HCT116 (cell line): Measurements from ENCODE around the gene KIRREL2. TPM values are rescaled to one million over a fixed set of nuclear protein-coding genes. Genes with fewer than 3 reads are reported as not detected.

ENCODE experiments used
- ATAC-seq: fragments of 200-7000 bp; cut with Tn5 transposase; 2 replicates; pipeline ENCODE4 v1.9.1; 2020; ENCODE audit warnings: mild to moderate bottlenecking, moderate library complexity
- BruUV-seq: library from RNA; stranded (reverse); fragments of 400-500 nt; replicated peaks from 2 replicates; lab custom pipeline; 2021; lab: Mats Ljungman, UMichigan
- CTCF ChIA-PET: fragments of 300-600 bp; sonication (Branson Sonifier 250); formaldehyde crosslinking; loops from one replicate; lab custom pipeline; 2021; ENCODE audit warnings: antibody characterized with exemption; lab: Charles Lee
- POLR2A ChIA-PET: fragments of 300-600, 350-600 bp; sonication (Branson Sonifier 250); formaldehyde crosslinking; loops from one replicate; lab custom pipeline; 2021; ENCODE audit warnings: antibody characterized with exemption; lab: Charles Lee
- RAD21 ChIA-PET, 2 experiments: fragments of 300-600 bp; sonication (Branson Sonifier 250); formaldehyde crosslinking; loops; one replicate each; lab custom pipeline; 2023; ENCODE audit warnings: low total read pairs in 2 of 2; ENCODE audit not compliant: uncharacterized antibody in 2 of 2, unreplicated experiment in 2 of 2, low non-redundant PET in 1 of 2; lab: Charles Lee
- DNase-seq: peaks from one replicate; pipeline ENCODE4 v3.0.0-alpha.2; 2010; ENCODE audit warnings: low read depth, low spot score
- H2AFZ ChIP-seq: fragments of 200-600 bp; shearing (Covaris generic), sonication (generic); 2 replicates; pipeline ENCODE4 v1.6.1; 2017; ENCODE audit warnings: low read depth, mixed run types, mixed read lengths, antibody characterized with exemption, low read length; ENCODE audit not compliant: poor library complexity, severe bottlenecking
- H3K27ac ChIP-seq: 2 replicates; pipeline ENCODE4 v1.5.1; 2012; ENCODE audit warnings: low read depth, low read length
- H3K27me3 ChIP-seq: fragments of 200-600 bp; sonication (generic); 2 replicates; pipeline ENCODE4 v1.6.1; 2016; ENCODE audit warnings: mixed run types, low read length, mixed read lengths; ENCODE audit not compliant: insufficient read depth
- H3K36me3 ChIP-seq, 2 experiments: fragments of 200-500 bp in 1 of 2; fragments of 200-600 bp in 1 of 2; sonication (Bioruptor generic) in 1 of 2; sonication (generic) in 1 of 2; 2 replicates each; pipeline versions ENCODE4 v1.5.1 to v1.6.1; 2014 to 2016; ENCODE audit warnings: low read length in 2 of 2, inconsistent platforms in 1 of 2, mixed read lengths in 1 of 2, mixed run types in 1 of 2; ENCODE audit not compliant: insufficient read depth in 2 of 2, control insufficient read depth in 1 of 2
- H3K4me1 ChIP-seq, 2 experiments: fragments of 200-600 bp in 1 of 2; sonication (generic) in 1 of 2; 2 replicates each; pipeline versions ENCODE4 v1.5.1 to v1.6.1; 2012 to 2017; ENCODE audit warnings: low read length in 2 of 2, inconsistent platforms in 1 of 2, mild to moderate bottlenecking in 1 of 2, mixed read lengths in 1 of 2, mixed run types in 1 of 2, moderate library complexity in 1 of 2; ENCODE audit not compliant: insufficient read depth in 2 of 2, control insufficient read depth in 1 of 2
- H3K4me2 ChIP-seq: fragments of 200-600 bp; sonication (generic); 2 replicates; pipeline ENCODE4 v1.6.1; 2017; ENCODE audit warnings: mixed run types, low read length, mixed read lengths
- H3K4me3 ChIP-seq, 2 experiments: fragments of 200-600 bp in 1 of 2; sonication (generic) in 1 of 2; replicated peaks in 1 of 2; 2 replicates each; pipeline ENCODE4 v1.5.1; 2011 to 2016; ENCODE audit warnings: low read length in 2 of 2, control low read depth in 1 of 2, low read depth in 1 of 2, mild to moderate bottlenecking in 1 of 2, mixed read lengths in 1 of 2, mixed run types in 1 of 2
- H3K79me2 ChIP-seq: fragments of 200-600 bp; sonication (generic); 2 replicates; pipeline ENCODE4 v1.6.1; 2017; ENCODE audit warnings: mild to moderate bottlenecking, mixed run types, low read length, moderate library complexity, mixed read lengths; ENCODE audit not compliant: insufficient read depth
- H3K9ac ChIP-seq: fragments of 200-600 bp; sonication (generic); 2 replicates; pipeline ENCODE4 v1.6.1; 2016; ENCODE audit warnings: low read length, mixed read lengths
- H3K9me2 ChIP-seq: fragments of 200-600 bp; sonication (generic), shearing (Covaris generic); 2 replicates; pipeline ENCODE4 v1.6.1; 2017; ENCODE audit warnings: mixed run types, mild to moderate bottlenecking, moderate library complexity; ENCODE audit not compliant: insufficient read depth
- H3K9me3 ChIP-seq, 2 experiments: fragments of 200-500 bp in 1 of 2; fragments of 200-600 bp in 1 of 2; sonication (Bioruptor generic) in 1 of 2; sonication (generic) in 1 of 2; 2 replicates each; pipeline ENCODE4 v1.6.1; 2014 to 2017; ENCODE audit warnings: low read length in 2 of 2, mixed read lengths in 2 of 2, inconsistent platforms in 1 of 2, low read depth in 1 of 2, mild to moderate bottlenecking in 1 of 2, mixed run types in 1 of 2, moderate library complexity in 1 of 2; ENCODE audit not compliant: control insufficient read depth in 1 of 2, insufficient read depth in 1 of 2
- H4K20me1 ChIP-seq: fragments of 200-600 bp; sonication (generic), shearing (Covaris generic); 2 replicates; pipeline ENCODE4 v1.6.1; 2017; ENCODE audit warnings: mixed run types, mild to moderate bottlenecking, moderate library complexity; ENCODE audit not compliant: insufficient read depth
- ATF3 ChIP-seq: IDR thresholded peaks from 2 replicates; pipeline ENCODE4 v1.6.1; 2012
- CBX3 ChIP-seq: IDR thresholded peaks from 2 replicates; pipeline ENCODE4 v1.6.1; 2012; ENCODE audit warnings: low read depth
- CEBPB ChIP-seq: IDR thresholded peaks from 2 replicates; pipeline ENCODE4 v1.6.1; 2012; ENCODE audit warnings: low read depth
- CTCF ChIP-seq, 3 experiments: fragments of 200-600 bp in 1 of 3; sonication (generic) in 1 of 3; IDR thresholded peaks in 2 of 3; conservative IDR thresholded peaks in 1 of 3; 2 replicates each; pipeline ENCODE4 v1.5.1; 2012 to 2017; ENCODE audit warnings: low read depth in 2 of 3, low read length in 2 of 3, antibody characterized with exemption in 1 of 3, borderline replicate concordance in 1 of 3, control low read depth in 1 of 3, mild to moderate bottlenecking in 1 of 3, mixed read lengths in 1 of 3, mixed run types in 1 of 3, moderate library complexity in 1 of 3; ENCODE audit not compliant: insufficient read depth in 1 of 3
- EGR1 ChIP-seq: IDR thresholded peaks from 2 replicates; pipeline ENCODE4 v1.6.1; 2012; ENCODE audit warnings: low read depth
- ELF1 ChIP-seq: IDR thresholded peaks from 2 replicates; pipeline ENCODE4 v1.6.1; 2012; ENCODE audit warnings: low read depth, borderline replicate concordance
- EZH2 ChIP-seq: fragments of 200-600 bp; sonication (generic); IDR thresholded peaks from 2 replicates; pipeline ENCODE4 v1.6.1; 2017; ENCODE audit warnings: antibody characterized with exemption, mixed run types
- EZH2phosphoT487 ChIP-seq: fragments of 200-600 bp; IDR thresholded peaks from 2 replicates; pipeline ENCODE4 v1.6.1; 2018; ENCODE audit warnings: antibody characterized with exemption, borderline replicate concordance
- FOSL1 ChIP-seq: IDR thresholded peaks from 2 replicates; pipeline ENCODE4 v1.6.1; 2012; ENCODE audit warnings: low read depth
- JUND ChIP-seq: IDR thresholded peaks from 2 replicates; pipeline ENCODE4 v1.6.1; 2012
- POLR2A ChIP-seq: IDR thresholded peaks from 2 replicates; pipeline ENCODE4 v1.7.0; 2011; ENCODE audit warnings: borderline replicate concordance; ENCODE audit not compliant: insufficient read depth, insufficient read length; ENCODE audit errors: extremely low read depth
- POLR2AphosphoS5 ChIP-seq: IDR thresholded peaks from 2 replicates; pipeline ENCODE4 v1.6.1; 2011; ENCODE audit warnings: mild to moderate bottlenecking, low read depth, low read length, moderate library complexity
- RAD21 ChIP-seq: IDR thresholded peaks from 2 replicates; pipeline ENCODE4 v1.6.1; 2012; ENCODE audit warnings: low read depth, mild to moderate bottlenecking
- SIN3A ChIP-seq: IDR thresholded peaks from 2 replicates; pipeline ENCODE4 v1.6.1; 2012; ENCODE audit warnings: low read depth
- SP1 ChIP-seq: IDR thresholded peaks from 2 replicates; pipeline ENCODE4 v1.6.1; 2012; ENCODE audit warnings: low read depth
- SRF ChIP-seq: IDR thresholded peaks from 2 replicates; pipeline ENCODE4 v1.6.1; 2012; ENCODE audit warnings: low read depth
- TCF7L2 ChIP-seq: IDR thresholded peaks from 2 replicates; pipeline ENCODE4 v1.7.0; 2011; ENCODE audit warnings: borderline replicate concordance, inconsistent platforms; ENCODE audit not compliant: insufficient read depth, insufficient read length; ENCODE audit errors: extremely low read depth
- YY1 ChIP-seq: IDR thresholded peaks from 2 replicates; pipeline ENCODE4 v1.6.1; 2011; ENCODE audit warnings: low read length, low read depth, moderate library complexity, mild to moderate bottlenecking; ENCODE audit not compliant: insufficient replicate concordance; ENCODE audit errors: extremely low read depth
- ZFX ChIP-seq: fragments of 450-650 bp; IDR thresholded peaks from 2 replicates; pipeline ENCODE4 v1.6.1; 2017
- ZNF274 ChIP-seq: fragments of 200-500 bp; sonication (Bioruptor generic); IDR thresholded peaks from 2 replicates; pipeline ENCODE4 v1.6.1; 2014; ENCODE audit warnings: mild to moderate bottlenecking, low read depth, low read length, inconsistent platforms
- intact Hi-C: fragments of 100-400 bp; cut with micrococcal nuclease; formaldehyde crosslinking; loops from 2 replicates; pipeline ENCODE4 v1.10.0; 2022
- total RNA-seq: library from RNA; stranded (reverse); gene quantifications from one replicate; pipeline ENCODE4 v1.2.1, GENCODE V29; 2021; ENCODE audit not compliant: unreplicated experiment
- TF ChIP-seq, protein P1 (sequence below): IDR thresholded peaks from 2 replicates; pipeline ENCODE4 v1.6.1; 2012
- TF ChIP-seq, protein P2 (sequence below): IDR thresholded peaks from 2 replicates; pipeline ENCODE4 v1.6.1; 2011; ENCODE audit warnings: mild to moderate bottlenecking, low read length, moderate library complexity; ENCODE audit not compliant: insufficient replicate concordance; ENCODE audit errors: extremely low read depth

KIRREL2 gene
- total RNA-seq, 1 experiment from 2014 or later = 1.3 TPM

- Histone ChIP-seq H3K79me2 (no peaks in the 10 kb centered on the region), H3K4me2 (peak overlapping the region; percentile 63), H3K27ac (no peak overlapping the region), H3K4me3 (no peak overlapping the region), H2AFZ (no peak overlapping the region), H3K9me3 (no peaks in the 10 kb centered on the region), H4K20me1 (no peaks in the 10 kb centered on the region), H3K36me3 (no peaks in the 10 kb centered on the region; a peak in 1 of 4 replicates), H3K4me1 (peaks cover 2 to 11% of the 10 kb centered on the region in 2 experiments; a peak in 2 of 4 replicates), H3K27me3 (no peaks in the 10 kb centered on the region), H3K9me2 (no peaks in the 10 kb centered on the region), H3K9ac (no peak overlapping the region)
- intact Hi-C loops = loop anchor here (2.0 to 10.0 kb wide), 4 partner anchors 51 to 188 kb away; partner anchors contain the start of genes THAP8 and WDR62
- ATAC-seq = peak; percentile 97
- no TSS peak for BruUV-seq
- ChIA-PET CTCF (interaction anchor here (0.6 to 1.5 kb wide), 4 partner anchors 10 to 185 kb away, joined by 3 to 12 read pairs (median 7); no protein-coding TSS in a partner anchor), POLR2A (interaction anchor here (1.0 to 1.5 kb wide), 3 partner anchors 10 to 51 kb away, joined by 4 to 6 read pairs (median 6); partner anchors contain the start of gene APLP1), RAD21 (interaction anchor here (0.7 to 1.1 kb wide), 4 partner anchors 10 to 60 kb away, joined by 3 to 8 read pairs (median 3); no protein-coding TSS in a partner anchor)
- peak; percentile 75 for DNase-seq
- no peak for TF ChIP-seq ZNF274
- no peak for TF ChIP-seq CEBPB
- no peak for TF ChIP-seq CBX3
- no peak for TF ChIP-seq ATF3
- TF ChIP-seq RAD21 = no peak
- no peak for TF ChIP-seq EZH2phosphoT487
- peak; percentile 86 for TF ChIP-seq SIN3A
- no peak for TF ChIP-seq FOSL1
- TF ChIP-seq TCF7L2 = no peak
- peak; percentile 20 for TF ChIP-seq YY1
- TF ChIP-seq JUND = no peak
- no peak for TF ChIP-seq EGR1
- no peak for TF ChIP-seq ELF1
- 0 out of 2 replicates have a peak, but pooled peaks have one; percentile 20 for TF ChIP-seq POLR2AphosphoS5
- TF ChIP-seq ZFX = no peak
- no peak for TF ChIP-seq POLR2A
- no peak for TF ChIP-seq EZH2
- TF ChIP-seq CTCF (IDR thresholded peaks at IDR 0.05 in 2 of 3, conservative IDR thresholded peaks at IDR 0.05 in 1 of 3; ENCODE audit: borderline replicate concordance in 1 of 3, insufficient read depth in 1 of 3, low read depth in 2 of 3, low read length in 2 of 3) = no peak
- no peak for TF ChIP-seq SRF
- TF ChIP-seq, protein P1, sequence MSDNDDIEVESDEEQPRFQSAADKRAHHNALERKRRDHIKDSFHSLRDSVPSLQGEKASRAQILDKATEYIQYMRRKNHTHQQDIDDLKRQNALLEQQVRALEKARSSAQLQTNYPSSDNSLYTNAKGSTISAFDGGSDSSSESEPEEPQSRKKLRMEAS = peak; percentile 76
- peak; percentile 51; the same call in 1 of the 2 replicates for TF ChIP-seq SP1
- TF ChIP-seq, protein P2, sequence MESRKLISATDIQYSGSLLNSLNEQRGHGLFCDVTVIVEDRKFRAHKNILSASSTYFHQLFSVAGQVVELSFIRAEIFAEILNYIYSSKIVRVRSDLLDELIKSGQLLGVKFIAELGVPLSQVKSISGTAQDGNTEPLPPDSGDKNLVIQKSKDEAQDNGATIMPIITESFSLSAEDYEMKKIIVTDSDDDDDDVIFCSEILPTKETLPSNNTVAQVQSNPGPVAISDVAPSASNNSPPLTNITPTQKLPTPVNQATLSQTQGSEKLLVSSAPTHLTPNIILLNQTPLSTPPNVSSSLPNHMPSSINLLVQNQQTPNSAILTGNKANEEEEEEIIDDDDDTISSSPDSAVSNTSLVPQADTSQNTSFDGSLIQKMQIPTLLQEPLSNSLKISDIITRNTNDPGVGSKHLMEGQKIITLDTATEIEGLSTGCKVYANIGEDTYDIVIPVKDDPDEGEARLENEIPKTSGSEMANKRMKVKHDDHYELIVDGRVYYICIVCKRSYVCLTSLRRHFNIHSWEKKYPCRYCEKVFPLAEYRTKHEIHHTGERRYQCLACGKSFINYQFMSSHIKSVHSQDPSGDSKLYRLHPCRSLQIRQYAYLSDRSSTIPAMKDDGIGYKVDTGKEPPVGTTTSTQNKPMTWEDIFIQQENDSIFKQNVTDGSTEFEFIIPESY = no peak
These were observed 23.1 kb downstream of the KIRREL2 start for GRCh38 chr19:35879770-35880317.
